MCF 10A (cell line): Measurements from ENCODE around the gene GREB1. TPM values are rescaled to one million over a fixed set of nuclear protein-coding genes. Genes with fewer than 3 reads are reported as not detected.

Experiments
- BruUV-seq: library from RNA; stranded (reverse); fragments of 400-500 nt; replicated peaks from 2 replicates; lab custom pipeline; 2021; lab: Mats Ljungman, UMichigan
- CTCF ChIA-PET: fragments of 300-600 bp; sonication (Branson Sonifier 250); formaldehyde crosslinking; extraction: SDS; loops from one replicate; lab custom pipeline; 2021; ENCODE audit warnings: antibody characterized with exemption, inconsistent platforms; lab: Yijun Ruan, JAX
- POLR2A ChIA-PET: fragments of 300-600, 350-650 bp; sonication (Branson Sonifier 250); formaldehyde crosslinking; extraction: SDS; loops from one replicate; lab custom pipeline; 2020; ENCODE audit warnings: antibody characterized with exemption, inconsistent platforms; lab: Yijun Ruan, JAX
- DNase-seq: peaks from one replicate; pipeline ENCODE4 v3.0.0-alpha.2; 2018; ENCODE audit not compliant: unreplicated experiment
- H3K27ac Mint-ChIP-seq: one replicate; pipeline ENCODE4 v1.8.0; 2022; ENCODE audit warnings: mild to moderate bottlenecking, low read depth, mixed read lengths; ENCODE audit not compliant: unreplicated experiment
- H3K27me3 Mint-ChIP-seq: one replicate; pipeline ENCODE4 v1.8.0; 2022; ENCODE audit warnings: mixed read lengths; ENCODE audit not compliant: insufficient read depth, unreplicated experiment
- H3K36me3 Mint-ChIP-seq: one replicate; pipeline ENCODE4 v1.8.0; 2022; ENCODE audit warnings: mild to moderate bottlenecking, moderate library complexity, mixed read lengths; ENCODE audit not compliant: insufficient read depth, unreplicated experiment
- H3K4me1 Mint-ChIP-seq: one replicate; pipeline ENCODE4 v1.8.0; 2022; ENCODE audit warnings: mixed read lengths; ENCODE audit not compliant: insufficient read depth, unreplicated experiment
- H3K4me3 Mint-ChIP-seq: one replicate; pipeline ENCODE4 v1.8.0; 2022; ENCODE audit warnings: mild to moderate bottlenecking, moderate library complexity, mixed read lengths; ENCODE audit not compliant: unreplicated experiment
- H3K9me3 Mint-ChIP-seq: one replicate; pipeline ENCODE4 v1.8.0; 2022; ENCODE audit warnings: mixed read lengths; ENCODE audit not compliant: unreplicated experiment
- CTCF ChIP-seq: fragments of 200-600 bp; IDR thresholded peaks from one replicate; pipeline ENCODE4 v1.8.0; 2022; ENCODE audit warnings: antibody characterized with exemption, mild to moderate bottlenecking; ENCODE audit not compliant: unreplicated experiment
- intact Hi-C: fragments of 100-400 bp; cut with micrococcal nuclease; formaldehyde crosslinking; loops from 2 replicates; pipeline ENCODE4 v1.14.1; 2022
- total RNA-seq: library from RNA; stranded (reverse); gene quantifications from 2 replicates; pipeline ENCODE4 v1.2.3, GENCODE V29; 2022

The GREB1 gene
- total RNA-seq, 1 experiment from 2014 or later, result 1.7 TPM

GRCh38 chr2:11656252-11656651 is 122.4 kb downstream of the GREB1 start:
- no peak for TF ChIP-seq CTCF
- H3K36me3 Mint-ChIP-seq, result no peaks in the 10 kb centered on the region
- no peak overlapping the region for H3K4me3 Mint-ChIP-seq
- DNase-seq, result no peak
- no peaks in the 10 kb centered on the region for H3K9me3 Mint-ChIP-seq
- BruUV-seq, result no TSS peak
- H3K27me3 Mint-ChIP-seq, result no peaks in the 10 kb centered on the region
- H3K27ac Mint-ChIP-seq, result no peak overlapping the region
- no peaks in the 10 kb centered on the region for H3K4me1 Mint-ChIP-seq
- ChIA-PET POLR2A (interaction anchor here (0.8 to 0.9 kb wide), 2 partner anchors 13 kb away, joined by 3 read pairs; no protein-coding TSS in a partner anchor), CTCF (interaction anchor here (0.6 to 0.9 kb wide), 3 partner anchors 8 to 1385 kb away, joined by 3 to 5 read pairs (median 5); no protein-coding TSS in a partner anchor)
- intact Hi-C loops, result no loop called here

DNA sequence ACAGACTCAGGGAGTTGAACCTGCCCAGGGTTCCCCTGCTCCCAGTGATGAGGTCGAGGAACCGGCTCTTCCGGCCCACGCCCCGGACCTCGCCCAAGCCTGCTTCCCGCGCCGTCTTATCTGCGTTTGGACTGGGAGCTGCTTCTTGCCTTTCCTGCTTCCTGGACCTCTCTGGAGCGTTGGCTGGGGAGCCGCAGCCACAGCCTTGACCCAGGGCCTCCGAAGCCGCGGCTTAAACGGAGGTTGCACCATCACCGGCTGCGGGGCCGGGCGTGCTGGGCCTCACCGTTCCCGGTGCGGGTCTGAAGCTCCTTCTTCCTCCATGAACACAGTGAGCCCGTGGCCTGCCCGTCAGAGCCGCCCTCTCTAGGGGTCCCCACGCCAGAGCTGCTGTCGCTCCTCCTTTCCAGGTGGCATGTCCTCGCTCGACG is 122.8 kb downstream of the GREB1 start:
- no peak for TF ChIP-seq CTCF
- POLR2A ChIA-PET, result interaction anchor here (0.8 to 0.9 kb wide), 2 partner anchors 13 to 14 kb away, joined by 3 read pairs; no protein-coding TSS in a partner anchor
- intact Hi-C loops, result no loop called here
- Mint-ChIP-seq H3K4me3 (no peak overlapping the region), H3K36me3 (no peaks in the 10 kb centered on the region), H3K27ac (no peak overlapping the region), H3K4me1 (no peaks in the 10 kb centered on the region), H3K9me3 (no peaks in the 10 kb centered on the region), H3K27me3 (no peaks in the 10 kb centered on the region)
- DNase-seq, result no peak
- CTCF ChIA-PET, result interaction anchor here (0.6 to 0.9 kb wide), 3 partner anchors 9 to 1385 kb away, joined by 3 to 5 read pairs (median 5); no protein-coding TSS in a partner anchor
- BruUV-seq, result no TSS peak

DNA sequence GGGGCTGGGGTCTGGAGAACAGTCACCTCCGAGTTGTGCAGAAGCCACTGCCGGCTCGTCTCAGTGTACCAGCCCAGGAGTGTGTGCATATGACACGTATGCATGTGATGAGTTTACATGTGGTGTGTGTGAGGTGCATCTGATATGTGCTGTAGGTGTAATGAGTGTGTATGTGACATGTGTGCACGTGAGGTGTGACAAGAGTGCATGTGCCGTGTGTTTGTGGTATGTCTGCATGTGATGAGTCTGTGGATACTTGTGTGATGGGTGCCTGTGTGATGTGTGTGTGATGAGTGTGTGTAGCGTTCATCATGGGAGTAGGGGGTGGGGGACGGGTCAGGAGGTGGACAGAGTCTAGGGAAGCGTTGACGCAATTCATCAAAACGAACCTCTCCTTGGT is 123.3 kb downstream of the GREB1 start:
- Mint-ChIP-seq H3K27ac (no peak overlapping the region), H3K27me3 (no peaks in the 10 kb centered on the region), H3K9me3 (peaks cover 5% of the 10 kb centered on the region), H3K36me3 (no peaks in the 10 kb centered on the region), H3K4me1 (no peaks in the 10 kb centered on the region), H3K4me3 (no peak overlapping the region)
- DNase-seq, result no peak
- intact Hi-C loops, result no loop called here
- POLR2A ChIA-PET, result interaction anchor here (0.8 kb wide), 1 partner anchor 14 kb away, joined by 3 read pairs; no protein-coding TSS in a partner anchor
- TF ChIP-seq CTCF, result no peak
- CTCF ChIA-PET, result no interaction called here
- no TSS peak for BruUV-seq

DNA sequence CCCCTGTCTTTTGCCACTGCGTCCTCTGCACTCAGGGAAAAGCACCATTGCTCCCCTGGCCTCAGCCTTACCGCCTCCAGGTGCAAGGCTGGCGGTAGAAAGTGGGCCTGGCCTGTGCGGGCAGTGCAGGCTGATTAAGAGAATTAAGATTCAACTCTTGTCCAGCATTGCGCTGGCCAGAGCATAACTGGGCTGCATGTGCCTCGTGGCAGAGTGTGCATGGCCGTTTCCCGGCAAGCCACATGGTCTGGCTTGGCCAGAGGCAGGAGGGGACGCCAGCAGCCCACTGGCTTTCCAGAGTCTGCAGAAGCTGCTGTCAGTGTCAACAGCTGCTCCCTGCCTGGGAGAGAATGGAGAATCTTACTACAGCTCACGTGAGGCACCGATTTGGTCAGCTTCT is 123.8 kb downstream of the GREB1 start:
- no TSS peak for BruUV-seq
- no peaks in the 10 kb centered on the region for H3K36me3 Mint-ChIP-seq
- no peak overlapping the region for H3K4me3 Mint-ChIP-seq
- intact Hi-C loops, result no loop called here
- H3K27me3 Mint-ChIP-seq, result no peaks in the 10 kb centered on the region
- POLR2A ChIA-PET, result no interaction called here
- no peak for DNase-seq
- CTCF ChIA-PET, result no interaction called here
- no peaks in the 10 kb centered on the region for H3K4me1 Mint-ChIP-seq
- peaks cover 9% of the 10 kb centered on the region for H3K9me3 Mint-ChIP-seq
- no peak overlapping the region for H3K27ac Mint-ChIP-seq
- TF ChIP-seq CTCF, result no peak
